Fibroblast of lung (primary cell): ENCODE results near the gene KIR2DL3. TPM values are rescaled to one million over a fixed set of nuclear protein-coding genes. Genes with fewer than 3 reads are reported as not detected.

Experiments used
- DNase-seq, 2 donors: peaks; one replicate each; pipeline versions ENCODE4 v3.0.0 to v3.0.0-alpha.2; 2010; ENCODE audit warnings: low read depth in 2 of 2
- H2AFZ ChIP-seq: 2 replicates; pipeline ENCODE4 v1.5.1; 2012; ENCODE audit warnings: low read length, control low read depth, inconsistent platforms
- H3K27ac ChIP-seq: 2 replicates; pipeline ENCODE4 v1.5.1; 2011; ENCODE audit warnings: low read length, control low read depth; ENCODE audit not compliant: insufficient read depth
- H3K27me3 ChIP-seq: 2 replicates; pipeline ENCODE4 v1.5.1; 2011; ENCODE audit warnings: mild to moderate bottlenecking, low read length; ENCODE audit not compliant: control insufficient read depth, insufficient read depth
- H3K36me3 ChIP-seq: 2 replicates; pipeline ENCODE4 v1.5.1; 2011; ENCODE audit warnings: low read length; ENCODE audit not compliant: control insufficient read depth, insufficient read depth
- H3K4me1 ChIP-seq: 2 replicates; pipeline ENCODE4 v1.5.1; 2011; ENCODE audit warnings: low read length; ENCODE audit not compliant: control insufficient read depth, insufficient read depth; ENCODE audit errors: extremely low read depth
- H3K4me2 ChIP-seq: 2 replicates; pipeline ENCODE4 v1.5.1; 2011; ENCODE audit warnings: low read length, control low read depth; ENCODE audit not compliant: insufficient read depth; ENCODE audit errors: extremely low read depth
- H3K4me3 ChIP-seq, 4 experiments: fragments of 200-600 bp in 1 of 4; sonication (generic) in 1 of 4; replicated peaks in 1 of 4; 2 replicates each; pipeline ENCODE4 v1.5.1; 2011 to 2016; ENCODE audit warnings: low read length in 4 of 4, low read depth in 3 of 4, mild to moderate bottlenecking in 3 of 4, control low read depth in 2 of 4, inconsistent platforms in 1 of 4, mixed read lengths in 1 of 4; ENCODE audit not compliant: insufficient read depth in 1 of 4; ENCODE audit errors: control extremely low read depth in 1 of 4
- H3K79me2 ChIP-seq: 2 replicates; pipeline ENCODE4 v1.5.1; 2012; ENCODE audit warnings: mild to moderate bottlenecking, low read length, inconsistent platforms; ENCODE audit not compliant: control insufficient read depth, insufficient read depth
- H3K9ac ChIP-seq: 2 replicates; pipeline ENCODE4 v1.5.1; 2011; ENCODE audit warnings: mild to moderate bottlenecking, low read length, control low read depth; ENCODE audit not compliant: insufficient read depth
- H3K9me3 ChIP-seq: 2 replicates; pipeline ENCODE4 v1.5.1; 2012; ENCODE audit warnings: low read depth, low read length; ENCODE audit not compliant: control insufficient read depth, insufficient read depth
- H4K20me1 ChIP-seq: 2 replicates; pipeline ENCODE4 v1.5.1; 2011; ENCODE audit warnings: low read length; ENCODE audit not compliant: control insufficient read depth, insufficient read depth; ENCODE audit errors: extremely low read depth
- CTCF ChIP-seq, 2 donors: IDR thresholded peaks in 1 of 2; conservative IDR thresholded peaks in 1 of 2; 1 replicate in 1 of 2; 2 replicates in 1 of 2; pipeline ENCODE4 v1.5.1; 2011 to 2012; ENCODE audit warnings: low read length in 2 of 2, control low read depth in 1 of 2, inconsistent platforms in 1 of 2, low read depth in 1 of 2, mild to moderate bottlenecking in 1 of 2
- EZH2 ChIP-seq: IDR thresholded peaks from 2 replicates; pipeline ENCODE4 v1.5.1; 2012; ENCODE audit warnings: low read length, control low read depth, mild to moderate bottlenecking; ENCODE audit errors: missing control alignments
- polyA plus RNA-seq, 2 donors: library from polyadenylated mRNA; depleted of rRNA in 1 of 2; stranded (reverse) in 1 of 2; unstranded in 1 of 2; fragments of >200 nt; gene quantifications; 2 replicates each; pipeline ENCODE4 v1.2.1, GENCODE V29; 2011 to 2012; ENCODE audit warnings: missing spikeins in 1 of 2
- total RNA-seq: library from RNA; depleted of rRNA; stranded (reverse); fragments of >200 nt; gene quantifications from 2 replicates; pipeline ENCODE4 v1.2.1, GENCODE V29; 2014

The KIR2DL3 gene
- total and polyA plus RNA-seq, 2 donors (not counting 1 experiment from before 2014, with no cell fraction given), result not detected

- no peaks in the 10 kb centered on the region for H3K9me3 ChIP-seq
- no peaks in the 10 kb centered on the region for H3K36me3 ChIP-seq
- no peaks in the 10 kb centered on the region for H4K20me1 ChIP-seq
- H3K4me2 ChIP-seq, result no peak overlapping the region
- H3K27ac ChIP-seq, result no peak overlapping the region
- no peak for TF ChIP-seq EZH2
- TF ChIP-seq CTCF (conservative IDR thresholded peaks at IDR 0.05 in 1 of 2, IDR thresholded peaks at IDR 0.05 in 1 of 2; ENCODE audit: low read depth in 1 of 2, low read length in 2 of 2), result no peak
- H3K9ac ChIP-seq, result no peak overlapping the region
- H2AFZ ChIP-seq, result no peak overlapping the region
- no peaks in the 10 kb centered on the region for H3K27me3 ChIP-seq
- no peaks in the 10 kb centered on the region for H3K79me2 ChIP-seq
- H3K4me1 ChIP-seq, result no peaks in the 10 kb centered on the region
- no peak overlapping the region for H3K4me3 ChIP-seq
- no peak for DNase-seq
Observed at GRCh38 chr19:54724644-54725043, 13.7 kb upstream of the KIR2DL3 start.

DNA sequence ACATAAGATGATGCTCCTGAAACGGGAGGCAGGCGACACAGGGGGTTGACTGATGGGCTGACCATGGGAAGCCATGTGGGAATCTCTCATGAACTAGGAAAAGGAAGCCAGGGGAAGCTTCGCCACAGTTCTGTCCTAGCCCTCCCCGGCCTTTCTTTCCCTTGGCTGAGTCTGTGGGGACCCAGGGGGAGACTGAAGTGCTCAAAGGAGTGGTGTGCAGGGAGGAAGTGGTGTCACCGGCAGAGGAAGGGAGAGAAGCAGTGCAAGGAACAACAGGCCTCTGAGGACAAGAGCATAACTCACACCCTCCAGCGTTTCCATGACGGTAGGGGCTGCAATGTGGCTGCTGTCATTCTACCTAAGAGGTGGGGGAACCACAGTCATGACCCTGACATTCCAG lies 13.0 kb upstream of the KIR2DL3 start:
- Histone ChIP-seq H3K9me3 (no peaks in the 10 kb centered on the region), H3K9ac (no peak overlapping the region), H2AFZ (no peak overlapping the region), H3K27ac (no peak overlapping the region), H3K79me2 (no peaks in the 10 kb centered on the region), H3K27me3 (no peaks in the 10 kb centered on the region), H3K4me1 (no peaks in the 10 kb centered on the region), H3K4me2 (no peak overlapping the region), H4K20me1 (no peaks in the 10 kb centered on the region), H3K4me3 (no peak overlapping the region), H3K36me3 (no peaks in the 10 kb centered on the region)
- DNase-seq, result no peak
- TF ChIP-seq EZH2 (no peak), CTCF (conservative IDR thresholded peaks at IDR 0.05 in 1 of 2, IDR thresholded peaks at IDR 0.05 in 1 of 2; ENCODE audit: low read depth in 1 of 2, low read length in 2 of 2) (no peak)

GRCh38 chr19:54727562-54727961 lies 10.8 kb upstream of the KIR2DL3 start:
- no peak for TF ChIP-seq CTCF (conservative IDR thresholded peaks at IDR 0.05 in 1 of 2, IDR thresholded peaks at IDR 0.05 in 1 of 2; ENCODE audit: low read depth in 1 of 2, low read length in 2 of 2)
- TF ChIP-seq EZH2, result no peak

More at GRCh38 chr19:54727562-54727961, 10.8 kb upstream of the KIR2DL3 start:
- Histone ChIP-seq H3K9me3 (no peaks in the 10 kb centered on the region), H3K79me2 (no peaks in the 10 kb centered on the region), H4K20me1 (no peaks in the 10 kb centered on the region), H3K27me3 (no peaks in the 10 kb centered on the region), H3K4me1 (no peaks in the 10 kb centered on the region), H3K4me3 (no peak overlapping the region), H3K4me2 (no peak overlapping the region), H3K36me3 (no peaks in the 10 kb centered on the region), H3K27ac (no peak overlapping the region), H3K9ac (no peak overlapping the region), H2AFZ (no peak overlapping the region)
- DNase-seq, result no peak
